C4-2B (cell line): ENCODE measurements around the gene SYNPR.

ENCODE experiments used
- ZFX ChIP-seq: fragments of 450-650 bp; IDR thresholded peaks from 2 replicates; pipeline ENCODE4 v1.6.1; 2017
- TF ChIP-seq, protein P1 (sequence below): fragments of 450-650 bp; conservative IDR thresholded peaks from 2 replicates; pipeline ENCODE4 v1.5.1; 2017; ENCODE audit warnings: mild to moderate bottlenecking

DNA sequence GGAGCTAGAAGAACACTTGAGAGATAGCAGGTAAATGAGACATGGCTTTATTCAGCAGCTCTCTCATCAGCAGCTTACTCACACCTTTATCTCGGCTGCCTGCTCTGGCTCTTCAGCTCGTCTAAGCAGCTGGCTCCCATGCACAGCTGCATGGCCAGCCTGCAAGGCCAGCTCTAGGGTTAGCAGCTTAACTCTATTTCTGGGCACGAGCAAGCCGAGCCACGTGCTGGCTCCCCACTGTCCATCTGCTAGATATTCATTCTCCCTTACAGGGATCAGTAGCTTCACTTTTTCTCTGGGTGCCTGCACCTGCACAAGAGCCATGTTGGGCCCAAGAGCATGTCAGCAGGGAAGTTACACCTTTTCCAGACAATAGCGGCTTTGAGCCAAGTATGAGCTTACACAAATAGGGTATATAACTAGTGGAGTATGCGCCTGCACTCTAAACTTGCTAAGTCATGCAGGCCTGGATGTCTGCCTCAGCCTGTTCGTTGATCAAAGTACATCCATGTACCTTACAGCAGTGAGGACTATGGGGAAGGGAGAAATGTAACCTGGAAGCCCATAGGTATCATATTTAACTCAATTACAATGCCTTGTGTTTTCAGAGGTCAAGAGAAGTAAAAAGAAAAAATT is 199.5 kb downstream of the SYNPR start:
- TF ChIP-seq, protein P1, sequence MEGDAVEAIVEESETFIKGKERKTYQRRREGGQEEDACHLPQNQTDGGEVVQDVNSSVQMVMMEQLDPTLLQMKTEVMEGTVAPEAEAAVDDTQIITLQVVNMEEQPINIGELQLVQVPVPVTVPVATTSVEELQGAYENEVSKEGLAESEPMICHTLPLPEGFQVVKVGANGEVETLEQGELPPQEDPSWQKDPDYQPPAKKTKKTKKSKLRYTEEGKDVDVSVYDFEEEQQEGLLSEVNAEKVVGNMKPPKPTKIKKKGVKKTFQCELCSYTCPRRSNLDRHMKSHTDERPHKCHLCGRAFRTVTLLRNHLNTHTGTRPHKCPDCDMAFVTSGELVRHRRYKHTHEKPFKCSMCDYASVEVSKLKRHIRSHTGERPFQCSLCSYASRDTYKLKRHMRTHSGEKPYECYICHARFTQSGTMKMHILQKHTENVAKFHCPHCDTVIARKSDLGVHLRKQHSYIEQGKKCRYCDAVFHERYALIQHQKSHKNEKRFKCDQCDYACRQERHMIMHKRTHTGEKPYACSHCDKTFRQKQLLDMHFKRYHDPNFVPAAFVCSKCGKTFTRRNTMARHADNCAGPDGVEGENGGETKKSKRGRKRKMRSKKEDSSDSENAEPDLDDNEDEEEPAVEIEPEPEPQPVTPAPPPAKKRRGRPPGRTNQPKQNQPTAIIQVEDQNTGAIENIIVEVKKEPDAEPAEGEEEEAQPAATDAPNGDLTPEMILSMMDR, result no peak
- TF ChIP-seq ZFX, result no peak
